ENCODE results near the gene TLNRD1.

DNA sequence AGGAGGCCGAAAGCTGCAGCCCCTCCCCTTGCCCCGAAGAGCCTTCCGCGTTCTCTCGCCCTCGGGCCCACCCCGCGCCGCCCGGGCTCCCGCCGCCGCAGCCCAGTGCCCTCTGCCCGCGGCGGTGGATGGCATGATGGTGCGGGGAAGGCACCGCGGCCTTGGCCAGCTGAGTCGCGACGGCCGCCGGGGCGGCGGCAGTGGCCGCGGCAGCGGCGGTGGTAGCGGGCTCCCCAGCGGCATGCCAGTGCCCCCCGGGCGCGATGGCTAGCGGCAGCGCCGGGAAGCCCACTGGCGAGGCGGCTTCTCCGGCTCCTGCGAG is 1.2 kb downstream of the TLNRD1 start:
- TF ChIP-seq, protein P1, sequence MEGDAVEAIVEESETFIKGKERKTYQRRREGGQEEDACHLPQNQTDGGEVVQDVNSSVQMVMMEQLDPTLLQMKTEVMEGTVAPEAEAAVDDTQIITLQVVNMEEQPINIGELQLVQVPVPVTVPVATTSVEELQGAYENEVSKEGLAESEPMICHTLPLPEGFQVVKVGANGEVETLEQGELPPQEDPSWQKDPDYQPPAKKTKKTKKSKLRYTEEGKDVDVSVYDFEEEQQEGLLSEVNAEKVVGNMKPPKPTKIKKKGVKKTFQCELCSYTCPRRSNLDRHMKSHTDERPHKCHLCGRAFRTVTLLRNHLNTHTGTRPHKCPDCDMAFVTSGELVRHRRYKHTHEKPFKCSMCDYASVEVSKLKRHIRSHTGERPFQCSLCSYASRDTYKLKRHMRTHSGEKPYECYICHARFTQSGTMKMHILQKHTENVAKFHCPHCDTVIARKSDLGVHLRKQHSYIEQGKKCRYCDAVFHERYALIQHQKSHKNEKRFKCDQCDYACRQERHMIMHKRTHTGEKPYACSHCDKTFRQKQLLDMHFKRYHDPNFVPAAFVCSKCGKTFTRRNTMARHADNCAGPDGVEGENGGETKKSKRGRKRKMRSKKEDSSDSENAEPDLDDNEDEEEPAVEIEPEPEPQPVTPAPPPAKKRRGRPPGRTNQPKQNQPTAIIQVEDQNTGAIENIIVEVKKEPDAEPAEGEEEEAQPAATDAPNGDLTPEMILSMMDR (IDR thresholded peaks at IDR 0.05; ENCODE audit: low read length) = no peak
- TF ChIP-seq EZH2 (IDR thresholded peaks at IDR 0.05; ENCODE audit: borderline replicate concordance, low read length) = no peak

All from OCI-LY1 (cell line).